ENCODE measurements around the gene TMEM240. TPM values are rescaled to one million over a fixed set of nuclear protein-coding genes. Genes with fewer than 3 reads are reported as not detected.

TMEM240 gene
- total and polyA plus RNA-seq, 2 of the 8 experiments (the other 6 are each of a cell fraction or from before 2014, with no cell fraction given): 3.6 to 5.7 TPM

DNA sequence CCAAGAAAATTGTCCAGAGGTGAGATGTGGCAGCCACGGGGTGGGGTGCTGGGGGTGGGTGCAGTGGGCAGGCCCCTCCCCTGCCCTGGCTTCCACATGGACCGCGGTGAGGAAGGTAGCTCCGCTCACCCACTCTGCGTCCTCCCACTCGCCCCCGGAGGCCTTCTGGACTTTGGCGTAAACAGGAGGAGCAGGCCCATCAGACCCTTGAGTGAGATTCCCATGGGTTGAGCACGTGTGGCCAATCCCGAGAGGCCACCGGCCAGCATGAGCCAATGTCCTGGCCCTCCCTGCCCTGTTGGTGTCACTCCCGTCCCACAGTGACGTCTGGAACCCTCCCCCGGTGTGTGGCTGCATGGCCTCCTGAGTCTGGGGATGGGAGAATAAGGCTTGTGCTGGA, 8.2 kb upstream of the TMEM240 start (continued):
- TF ChIP-seq MAFK (IDR thresholded peaks at IDR 0.05; ENCODE audit: low read depth, low read length) (no peak), SP1 (IDR thresholded peaks at IDR 0.05; ENCODE audit: low read depth, low read length) (no peak), SUZ12 (IDR thresholded peaks at IDR 0.05; ENCODE audit: low read length) (no peak)
